ENCODE results near the gene TRAPPC2B. TPM values are rescaled to one million over a fixed set of nuclear protein-coding genes. Genes with fewer than 3 reads are reported as not detected.

The TRAPPC2B gene
- total and polyA plus RNA-seq, 2 experiments from 2014 or later, result 27.8 to 39.0 TPM

- no peak for DNase-seq (ENCODE audit: low spot score)
- Histone ChIP-seq H3K4me1 (ENCODE audit: insufficient read depth) (peaks cover 9% of the 10 kb centered on the region), H3K9me2 (replicated peaks; ENCODE audit: insufficient read depth) (no peaks in the 10 kb centered on the region), H3K79me2 (peaks cover 17% of the 10 kb centered on the region), H3K27me3 (no peaks in the 10 kb centered on the region), H3K4me2 (no peak overlapping the region), H2AFZ (no peak overlapping the region), H3K9me3 (ENCODE audit: low read depth) (no peaks in the 10 kb centered on the region), H4K20me1 (ENCODE audit: insufficient read depth, poor library complexity, severe bottlenecking) (no peaks in the 10 kb centered on the region), H3K27ac (no peak overlapping the region), H3K4me3 (no peak overlapping the region), H3K36me3 (replicated peaks; ENCODE audit: insufficient read depth, low read depth) (no peaks in the 10 kb centered on the region)
- over 99% methylated on average over 5 of the region's 5 CpGs for WGBS (ENCODE audit: low lambda C conversion rate, missing lambda C conversion rate)
- TF ChIP-seq EZH2 (IDR thresholded peaks at IDR 0.05; ENCODE audit: borderline replicate concordance) (no peak), EZH2phosphoT487 (IDR thresholded peaks at IDR 0.05; ENCODE audit: low read depth, severe bottlenecking, unreplicated experiment) (no peak), CTCF (IDR thresholded peaks at IDR 0.05; ENCODE audit: poor library complexity) (no peak)
Observed at GRCh38 chr19:57357406-57357805, 5.9 kb upstream of the TRAPPC2B start.

GRCh38 chr19:57359300-57359699 is 4.1 kb upstream of the TRAPPC2B start:
- Histone ChIP-seq H4K20me1 (ENCODE audit: insufficient read depth, poor library complexity, severe bottlenecking) (no peaks in the 10 kb centered on the region), H3K9me2 (replicated peaks; ENCODE audit: insufficient read depth) (no peaks in the 10 kb centered on the region), H3K79me2 (peaks cover 7% of the 10 kb centered on the region), H3K9me3 (ENCODE audit: low read depth) (no peaks in the 10 kb centered on the region), H2AFZ (no peak overlapping the region), H3K27ac (no peak overlapping the region), H3K4me1 (ENCODE audit: insufficient read depth) (peaks cover 6% of the 10 kb centered on the region), H3K4me3 (no peak overlapping the region), H3K4me2 (no peak overlapping the region), H3K27me3 (no peaks in the 10 kb centered on the region), H3K36me3 (replicated peaks; ENCODE audit: insufficient read depth, low read depth) (no peaks in the 10 kb centered on the region)
- no peak for TF ChIP-seq CTCF (IDR thresholded peaks at IDR 0.05; ENCODE audit: poor library complexity)
- no peak for TF ChIP-seq EZH2phosphoT487 (IDR thresholded peaks at IDR 0.05; ENCODE audit: low read depth, severe bottlenecking, unreplicated experiment)
- no peak for TF ChIP-seq EZH2 (IDR thresholded peaks at IDR 0.05; ENCODE audit: borderline replicate concordance)
- DNase-seq (ENCODE audit: low spot score), result no peak

GRCh38 chr19:57362419-57362818 is 932 bp upstream of the TRAPPC2B start:
- Histone ChIP-seq H3K36me3 (replicated peaks; ENCODE audit: insufficient read depth, low read depth) (no peaks in the 10 kb centered on the region), H3K27ac (peak overlapping the region; percentile 88), H3K9me3 (ENCODE audit: low read depth) (no peaks in the 10 kb centered on the region), H3K9me2 (replicated peaks; ENCODE audit: insufficient read depth) (no peaks in the 10 kb centered on the region), H3K4me3 (peak overlapping the region; percentile 18), H2AFZ (peak overlapping the region; percentile 87), H3K4me2 (peak overlapping the region; percentile 76), H3K27me3 (no peaks in the 10 kb centered on the region), H3K4me1 (ENCODE audit: insufficient read depth) (peaks cover 9% of the 10 kb centered on the region), H3K79me2 (peaks cover 27% of the 10 kb centered on the region), H4K20me1 (ENCODE audit: insufficient read depth, poor library complexity, severe bottlenecking) (no peaks in the 10 kb centered on the region)
- no peak for DNase-seq (ENCODE audit: low spot score)
- TF ChIP-seq CTCF (IDR thresholded peaks at IDR 0.05; ENCODE audit: poor library complexity), result no peak
- no peak for TF ChIP-seq EZH2 (IDR thresholded peaks at IDR 0.05; ENCODE audit: borderline replicate concordance)
- TF ChIP-seq EZH2phosphoT487 (IDR thresholded peaks at IDR 0.05; ENCODE audit: low read depth, severe bottlenecking, unreplicated experiment), result no peak
- 84% methylated on average over 2 of the region's 2 CpGs for WGBS (ENCODE audit: low lambda C conversion rate, missing lambda C conversion rate)

GRCh38 chr19:57363688-57364181 is 384 bp downstream of the TRAPPC2B start:
- Histone ChIP-seq H3K9me2 (replicated peaks; ENCODE audit: insufficient read depth) (no peaks in the 10 kb centered on the region), H3K4me1 (ENCODE audit: insufficient read depth) (peaks cover 9% of the 10 kb centered on the region), H4K20me1 (ENCODE audit: insufficient read depth, poor library complexity, severe bottlenecking) (no peaks in the 10 kb centered on the region), H3K27me3 (no peaks in the 10 kb centered on the region), H3K36me3 (replicated peaks; ENCODE audit: insufficient read depth, low read depth) (no peaks in the 10 kb centered on the region), H3K79me2 (peaks cover 27% of the 10 kb centered on the region), H3K27ac (peak overlapping the region; percentile 91), H2AFZ (peak overlapping the region; percentile 33), H3K4me3 (peak overlapping the region; percentile 57), H3K4me2 (peak overlapping the region; percentile 81), H3K9me3 (ENCODE audit: low read depth) (no peaks in the 10 kb centered on the region)
- peak; percentile 40 for DNase-seq (ENCODE audit: low spot score)
- no peak for TF ChIP-seq EZH2 (IDR thresholded peaks at IDR 0.05; ENCODE audit: borderline replicate concordance)
- no peak for TF ChIP-seq EZH2phosphoT487 (IDR thresholded peaks at IDR 0.05; ENCODE audit: low read depth, severe bottlenecking, unreplicated experiment)
- TF ChIP-seq CTCF (IDR thresholded peaks at IDR 0.05; ENCODE audit: poor library complexity), result no peak
- 3% methylated on average over 12 of the region's 18 CpGs for WGBS (ENCODE audit: low lambda C conversion rate, missing lambda C conversion rate)
